ENCODE data around the gene NHS. TPM values are rescaled to one million over a fixed set of nuclear protein-coding genes. Genes with fewer than 3 reads are reported as not detected.

NHS gene
- total RNA-seq, 4 donors from 2014 or later = 2.4 to 5.4 (median 4.0) TPM

- no peak overlapping the region for H3K4me3 ChIP-seq (ENCODE audit: low read depth, poor library complexity, severe bottlenecking)
- 68% methylated on average over 3 of the region's 3 CpGs for WGBS, 2 donors
- DNase-seq (ENCODE audit: low spot score in 2 of 2) = no peak
- intact Hi-C loops (cut with DNase I; ENCODE audit: low total_unique reads) = no loop called here
- TF ChIP-seq CTCF (IDR thresholded peaks at IDR 0.05) (no peak), POLR2A (IDR thresholded peaks at IDR 0.05) (no peak)
Observed at GRCh38 chrX:17623750-17624149, 248.8 kb downstream of the NHS start.

- no peak for DNase-seq (ENCODE audit: low spot score in 2 of 2)
- no peak overlapping the region for H3K4me3 ChIP-seq (ENCODE audit: low read depth, poor library complexity, severe bottlenecking)
- WGBS, 2 donors = 58 to 89% methylated on average over 1 of the region's 1 CpG
- intact Hi-C loops (cut with DNase I; ENCODE audit: low total_unique reads) = no loop called here
- TF ChIP-seq CTCF (IDR thresholded peaks at IDR 0.05) (no peak), POLR2A (IDR thresholded peaks at IDR 0.05) (no peak)
Observed at GRCh38 chrX:17627026-17627425, 252.0 kb downstream of the NHS start.

- DNase-seq (ENCODE audit: low spot score in 2 of 2) = no peak
- intact Hi-C loops (cut with DNase I; ENCODE audit: low total_unique reads) = no loop called here
- H3K4me3 ChIP-seq (ENCODE audit: low read depth, poor library complexity, severe bottlenecking) = no peak overlapping the region
- no peak for TF ChIP-seq POLR2A (IDR thresholded peaks at IDR 0.05)
Observed at GRCh38 chrX:17628976-17629375, 254.0 kb downstream of the NHS start.

- WGBS, 2 donors = 58 to 77% methylated on average over 1 of the region's 1 CpG
- DNase-seq (ENCODE audit: low spot score in 2 of 2) = no peak
- intact Hi-C loops (cut with DNase I; ENCODE audit: low total_unique reads) = no loop called here
- TF ChIP-seq CTCF (IDR thresholded peaks at IDR 0.05) (no peak), POLR2A (IDR thresholded peaks at IDR 0.05) (no peak)
- H3K4me3 ChIP-seq (ENCODE audit: low read depth, poor library complexity, severe bottlenecking) = no peak overlapping the region
Observed at GRCh38 chrX:17629519-17629918, 254.5 kb downstream of the NHS start.

DNA sequence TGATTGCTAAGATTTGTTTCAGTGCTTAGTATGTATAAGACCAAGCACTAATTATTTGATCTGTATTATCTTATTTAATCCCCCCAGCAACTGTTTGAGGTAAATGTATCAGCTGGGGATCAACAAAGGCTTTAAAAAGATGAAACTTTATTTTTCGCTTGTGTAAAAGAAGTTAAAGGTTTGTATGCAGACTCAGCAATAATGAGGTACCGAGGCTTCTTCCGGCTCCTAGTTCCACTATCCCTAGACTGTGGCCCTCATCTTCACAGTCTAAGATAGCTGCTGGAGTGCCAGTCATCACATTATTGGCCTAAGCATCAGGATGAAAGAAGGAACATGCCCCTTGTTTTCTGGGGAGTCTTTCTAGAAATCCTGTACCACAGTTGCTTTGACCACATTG, 256.6 kb downstream of the NHS start:
- TF ChIP-seq POLR2A (IDR thresholded peaks at IDR 0.05) (no peak), CTCF (IDR thresholded peaks at IDR 0.05) (no peak)
- intact Hi-C loops (cut with DNase I; ENCODE audit: low total_unique reads) = no loop called here
- 95 to 97% methylated on average over 3 of the region's 3 CpGs for WGBS, 2 donors
- no peak overlapping the region for H3K4me3 ChIP-seq (ENCODE audit: low read depth, poor library complexity, severe bottlenecking)
- no peak for DNase-seq (ENCODE audit: low spot score in 2 of 2)

- no peak overlapping the region for H3K4me3 ChIP-seq (ENCODE audit: low read depth, poor library complexity, severe bottlenecking)
- TF ChIP-seq CTCF (IDR thresholded peaks at IDR 0.05) = no peak
- no peak for TF ChIP-seq POLR2A (IDR thresholded peaks at IDR 0.05)
- no peak for DNase-seq (ENCODE audit: low spot score in 2 of 2)
- intact Hi-C loops (cut with DNase I; ENCODE audit: low total_unique reads) = no loop called here
- 37 to 46% methylated on average over 3 of the region's 3 CpGs for WGBS, 2 donors
Observed at GRCh38 chrX:17632942-17633341, 257.9 kb downstream of the NHS start.
